Nephron progenitor cell (in vitro differentiated cells): Measurements from ENCODE around the gene HSPA4.

ENCODE experiments used
- DNase-seq: peaks from one replicate; pipeline ENCODE4 v3.0.0; 2021
- H3K27ac Mint-ChIP-seq: 2 replicates; pipeline ENCODE4 v1.8.0; 2021; ENCODE audit warnings: mild to moderate bottlenecking, moderate library complexity, mixed read lengths
- H3K27me3 Mint-ChIP-seq: 2 replicates; pipeline ENCODE4 v1.8.0; 2021; ENCODE audit warnings: mild to moderate bottlenecking, low read depth, mixed read lengths; ENCODE audit not compliant: poor library complexity
- H3K36me3 Mint-ChIP-seq: 2 replicates; pipeline ENCODE4 v1.8.0; 2021; ENCODE audit warnings: low read depth, mixed read lengths
- H3K4me1 Mint-ChIP-seq: 2 replicates; pipeline ENCODE4 v1.8.0; 2021; ENCODE audit warnings: mixed read lengths
- H3K4me3 Mint-ChIP-seq: 2 replicates; pipeline ENCODE4 v1.8.0; 2021; ENCODE audit warnings: mild to moderate bottlenecking, moderate library complexity, mixed read lengths
- H3K9me3 Mint-ChIP-seq: 2 replicates; pipeline ENCODE4 v1.8.0; 2021; ENCODE audit warnings: mild to moderate bottlenecking, moderate library complexity, mixed read lengths
- CTCF ChIP-seq: fragments of 200-600 bp; sonication (generic); IDR thresholded peaks from 2 replicates; pipeline ENCODE4 v1.5.0; 2021; ENCODE audit warnings: antibody characterized with exemption

Gene HSPA4

GRCh38 chr5:133140311-133140710 is 88.5 kb downstream of the HSPA4 start:
- H3K27me3 Mint-ChIP-seq, result peaks cover 3% of the 10 kb centered on the region
- no peak overlapping the region for H3K4me3 Mint-ChIP-seq
- DNase-seq, result no peak
- H3K4me1 Mint-ChIP-seq, result no peaks in the 10 kb centered on the region
- peaks cover 32% of the 10 kb centered on the region for H3K9me3 Mint-ChIP-seq
- H3K27ac Mint-ChIP-seq, result no peak overlapping the region
- no peak for TF ChIP-seq CTCF
- no peaks in the 10 kb centered on the region for H3K36me3 Mint-ChIP-seq

DNA sequence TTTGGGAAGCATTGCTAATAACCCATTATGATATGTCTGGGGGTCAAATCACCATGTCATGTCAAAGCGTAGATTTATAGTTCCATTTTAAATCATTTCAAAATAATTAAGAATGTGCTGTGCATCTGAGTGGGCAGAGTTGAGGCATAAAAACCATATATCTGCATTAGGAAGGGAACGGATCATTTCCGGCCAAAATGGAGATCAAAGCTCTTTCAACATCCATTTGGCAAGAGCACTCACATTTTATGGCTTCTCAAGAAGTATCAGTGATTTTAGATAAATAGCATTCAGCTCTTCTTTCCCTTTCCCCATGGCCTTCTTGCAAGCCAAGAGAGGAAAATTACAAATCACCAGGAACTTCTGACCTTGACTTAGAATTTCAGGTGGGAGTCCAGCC is 89.9 kb downstream of the HSPA4 start:
- Mint-ChIP-seq H3K27me3 (no peaks in the 10 kb centered on the region), H3K27ac (no peak overlapping the region), H3K4me1 (no peaks in the 10 kb centered on the region), H3K9me3 (peaks cover 20% of the 10 kb centered on the region), H3K4me3 (no peak overlapping the region), H3K36me3 (no peaks in the 10 kb centered on the region)
- DNase-seq, result no peak
- no peak for TF ChIP-seq CTCF

DNA sequence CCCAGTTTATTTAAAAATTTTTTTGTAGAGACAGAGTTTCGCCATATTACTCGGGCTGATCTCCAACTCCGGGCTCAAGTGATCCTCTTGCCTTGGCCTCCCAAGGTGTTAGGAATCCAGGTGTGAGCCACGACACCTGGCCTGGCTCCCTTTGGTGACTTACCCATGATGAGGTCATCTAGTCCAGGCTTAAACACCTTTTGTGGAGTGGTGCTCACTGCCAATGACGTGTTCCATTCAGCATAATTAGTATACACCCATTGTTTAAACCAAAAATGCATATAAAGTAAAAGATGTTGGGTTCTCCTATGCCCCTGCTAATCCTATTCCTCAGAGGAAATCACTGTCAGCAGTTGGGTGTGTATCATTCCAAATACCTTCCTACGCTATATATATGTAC is 91.0 kb downstream of the HSPA4 start:
- no peak for DNase-seq
- no peak for TF ChIP-seq CTCF
- Mint-ChIP-seq H3K27ac (no peak overlapping the region), H3K27me3 (no peaks in the 10 kb centered on the region), H3K4me1 (no peaks in the 10 kb centered on the region), H3K4me3 (no peak overlapping the region), H3K36me3 (no peaks in the 10 kb centered on the region), H3K9me3 (peaks cover 19% of the 10 kb centered on the region)

DNA sequence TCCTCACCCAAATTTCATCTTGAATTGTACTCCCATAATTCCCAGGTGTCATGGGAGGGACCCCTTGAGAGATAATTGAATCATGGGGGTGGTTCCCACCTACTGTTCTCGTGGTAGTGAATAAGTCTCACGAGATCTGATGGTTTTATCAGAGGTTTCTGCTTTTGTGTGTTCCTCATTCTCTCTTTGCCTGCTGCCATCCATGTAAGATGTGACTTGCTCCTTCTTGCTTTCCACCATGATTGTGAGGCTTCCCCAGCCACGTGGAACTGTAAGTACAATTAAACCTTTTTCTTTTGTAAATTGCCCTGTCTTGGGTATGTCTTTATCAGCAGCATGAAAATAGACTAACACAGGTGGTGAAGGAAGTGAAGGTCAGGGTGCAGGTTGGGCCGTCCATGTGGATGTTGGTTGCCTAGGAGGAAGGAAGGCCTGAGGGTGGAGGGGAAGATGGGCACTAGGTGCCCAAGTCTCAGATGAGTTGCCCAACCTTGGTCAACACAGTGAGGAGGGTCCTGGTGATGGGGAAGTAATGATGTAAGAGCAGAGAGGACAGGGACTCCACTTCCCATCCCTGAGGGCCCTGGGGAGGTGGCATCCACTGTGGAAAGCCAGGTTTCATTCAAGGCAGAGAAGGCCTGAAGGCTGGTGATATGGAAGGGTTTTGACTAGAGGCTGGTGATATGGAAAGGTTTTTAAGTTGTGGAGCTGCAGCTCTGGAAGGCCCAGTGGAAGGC is 92.6 kb downstream of the HSPA4 start:
- H3K4me3 Mint-ChIP-seq, result no peak overlapping the region
- DNase-seq, result no peak
- peaks cover 19% of the 10 kb centered on the region for H3K9me3 Mint-ChIP-seq
- peaks cover 13% of the 10 kb centered on the region for H3K4me1 Mint-ChIP-seq
- TF ChIP-seq CTCF, result no peak
- no peak overlapping the region for H3K27ac Mint-ChIP-seq
- peaks cover 6% of the 10 kb centered on the region for H3K27me3 Mint-ChIP-seq
- H3K36me3 Mint-ChIP-seq, result no peaks in the 10 kb centered on the region

GRCh38 chr5:133145436-133146170 is 93.8 kb downstream of the HSPA4 start:
- peaks cover 24% of the 10 kb centered on the region for H3K4me1 Mint-ChIP-seq
- DNase-seq, result no peak
- no peaks in the 10 kb centered on the region for H3K36me3 Mint-ChIP-seq
- peaks cover 19% of the 10 kb centered on the region for H3K9me3 Mint-ChIP-seq
- TF ChIP-seq CTCF, result no peak
- H3K27me3 Mint-ChIP-seq, result peaks cover 7% of the 10 kb centered on the region
- H3K27ac Mint-ChIP-seq, result no peak overlapping the region
- no peak overlapping the region for H3K4me3 Mint-ChIP-seq
